Tibial nerve (tissue), 4 donors: ENCODE data around the gene STAT5B. TPM values are rescaled to one million over a fixed set of nuclear protein-coding genes. Genes with fewer than 3 reads are reported as not detected.
"Not testable (repeated sequence)": the region's sequence is repeated elsewhere in the genome, so short reads cannot be mapped to it uniquely, and the experiment has no call there.

Experiments
- DNase-seq, 2 donors: peaks; one replicate each; pipeline ENCODE4 v3.0.0-alpha.2; 2019; ENCODE audit warnings: low spot score in 2 of 2
- H3K27ac ChIP-seq, 4 donors: fragments of 200-600 bp; sonication (generic) in 3 of 4; one replicate each; pipeline ENCODE4 v1.5.1; 2017 to 2019; ENCODE audit warnings: mild to moderate bottlenecking in 1 of 4
- H3K27me3 ChIP-seq, 2 donors: fragments of 200-600 bp; sonication (generic) in 1 of 2; one replicate each; pipeline versions ENCODE4 v1.5.1 to v1.6.0; 2017 to 2019
- H3K36me3 ChIP-seq, 3 donors: fragments of 200-600 bp; sonication (generic); one replicate each; pipeline ENCODE4 v1.5.1; 2018 to 2019
- H3K4me1 ChIP-seq, 4 donors: fragments of 200-600 bp; sonication (generic) in 3 of 4; one replicate each; pipeline ENCODE4 v1.5.1; 2017 to 2019
- H3K4me3 ChIP-seq, 4 donors: fragments of 200-600 bp; sonication (generic) in 3 of 4; one replicate each; pipeline ENCODE4 v1.5.1; 2017 to 2019; ENCODE audit warnings: mild to moderate bottlenecking in 1 of 4, moderate library complexity in 1 of 4
- H3K9me3 ChIP-seq, 4 donors: fragments of 200-600 bp; sonication (generic) in 3 of 4; one replicate each; pipeline ENCODE4 v1.5.1; 2017 to 2019
- CTCF ChIP-seq, 5 experiments: fragments of 200-600 bp in 3 of 5; fragments of 450-650 bp in 2 of 5; sonication (generic) in 3 of 5; IDR thresholded peaks; one replicate each; pipeline ENCODE4 v1.5.1; 2016 to 2019; ENCODE audit warnings: antibody characterized with exemption in 5 of 5, mild to moderate bottlenecking in 3 of 5, moderate library complexity in 2 of 5
- EP300 ChIP-seq, 2 donors: sonication (generic); formaldehyde crosslinking; IDR thresholded peaks; one replicate each; pipeline ENCODE4 v1.6.1; 2017; ENCODE audit warnings: antibody characterized with exemption in 2 of 2, mild to moderate bottlenecking in 1 of 2
- POLR2A ChIP-seq, 2 donors: fragments of 450-650 bp; IDR thresholded peaks; one replicate each; pipeline ENCODE4 v1.6.1; 2017; ENCODE audit warnings: antibody characterized with exemption in 2 of 2, mild to moderate bottlenecking in 2 of 2, moderate library complexity in 2 of 2
- WGBS, 2 donors: methylation state at CpG; one replicate each; pipeline ENCODE4 v1.1.5; 2018; 5-methylcytosine and 5-hydroxymethylcytosine counted together
- total RNA-seq, 4 donors: library from RNA; depleted of rRNA; stranded (reverse); fragments of >200 nt; gene quantifications; one replicate each; pipeline ENCODE4 v1.1.0, GENCODE V29; 2016

STAT5B gene
- total RNA-seq, 4 donors from 2014 or later: 96.8 to 117 (median 104) TPM

- H3K4me3 ChIP-seq: no peak overlapping the region
- H3K27ac ChIP-seq: no peak overlapping the region
- H3K9me3 ChIP-seq: no peaks in the 10 kb centered on the region
- no peak for DNase-seq
- peaks cover 0 to 24% (median 2%) of the 10 kb centered on the region in 4 donors for H3K4me1 ChIP-seq
- no peaks in the 10 kb centered on the region for H3K36me3 ChIP-seq
- TF ChIP-seq EP300 (IDR thresholded peaks at IDR 0.05): no peak
- TF ChIP-seq POLR2A (IDR thresholded peaks at IDR 0.05): no peak
- TF ChIP-seq CTCF (IDR thresholded peaks at IDR 0.05): no peak
- H3K27me3 ChIP-seq: no peaks in the 10 kb centered on the region
- 69 to 73% methylated on average over 5 of the region's 5 CpGs for WGBS, 2 donors
Measured at GRCh38 chr17:42240201-42240600, 36.0 kb downstream of the STAT5B start.

- H3K4me1 ChIP-seq: peaks cover 0 to 24% (median 2%) of the 10 kb centered on the region in 4 donors
- H3K27me3 ChIP-seq, H3K36me3 ChIP-seq, H3K4me3 ChIP-seq, DNase-seq, H3K9me3 ChIP-seq, H3K27ac ChIP-seq: not testable (repeated sequence)
- 84% methylated on average over 7 of the region's 7 CpGs for WGBS, 2 donors
Measured at GRCh38 chr17:42239576-42239975, 36.6 kb downstream of the STAT5B start.

GRCh38 chr17:42236760-42237159 lies 39.4 kb downstream of the STAT5B start:
- Histone ChIP-seq H3K9me3 (no peaks in the 10 kb centered on the region), H3K36me3 (no peaks in the 10 kb centered on the region), H3K27ac (no peak overlapping the region), H3K27me3 (no peaks in the 10 kb centered on the region), H3K4me1 (peaks cover 0 to 6% (median 0%) of the 10 kb centered on the region in 4 donors), H3K4me3 (no peak overlapping the region)
- no peak for TF ChIP-seq EP300 (IDR thresholded peaks at IDR 0.05)
- no peak for TF ChIP-seq POLR2A (IDR thresholded peaks at IDR 0.05)
- TF ChIP-seq CTCF (IDR thresholded peaks at IDR 0.05): no peak
- no peak for DNase-seq
- WGBS, 2 donors: 81 to 85% methylated on average over 7 of the region's 7 CpGs

- Histone ChIP-seq H3K9me3 (no peaks in the 10 kb centered on the region), H3K27ac (no peak overlapping the region), H3K4me3 (no peak overlapping the region), H3K27me3 (no peaks in the 10 kb centered on the region), H3K4me1 (peaks cover 0 to 6% (median 0%) of the 10 kb centered on the region in 4 donors), H3K36me3 (peaks cover 0 to 5% (median 0%) of the 10 kb centered on the region in 3 donors)
- no peak for DNase-seq
- 51 to 56% methylated on average over 2 of the region's 2 CpGs for WGBS, 2 donors
- TF ChIP-seq EP300 (IDR thresholded peaks at IDR 0.05): no peak
- TF ChIP-seq POLR2A (IDR thresholded peaks at IDR 0.05): no peak
- no peak for TF ChIP-seq CTCF (IDR thresholded peaks at IDR 0.05)
Measured at GRCh38 chr17:42233994-42234393, 42.2 kb downstream of the STAT5B start.

GRCh38 chr17:42233156-42233555 lies 43.0 kb downstream of the STAT5B start:
- Histone ChIP-seq H3K4me1 (peaks cover 0 to 6% (median under 1%) of the 10 kb centered on the region in 4 donors), H3K27me3 (no peaks in the 10 kb centered on the region), H3K4me3 (no peak overlapping the region), H3K36me3 (peaks cover 0 to 7% (median 0%) of the 10 kb centered on the region in 3 donors), H3K27ac (no peak overlapping the region), H3K9me3 (no peaks in the 10 kb centered on the region)
- no peak for DNase-seq
- 92 to 96% methylated on average over 5 of the region's 5 CpGs for WGBS, 2 donors
- no peak for TF ChIP-seq EP300 (IDR thresholded peaks at IDR 0.05)
- TF ChIP-seq CTCF (IDR thresholded peaks at IDR 0.05): no peak
- TF ChIP-seq POLR2A (IDR thresholded peaks at IDR 0.05): no peak

GRCh38 chr17:42230225-42230624 lies 46.0 kb downstream of the STAT5B start:
- DNase-seq: no peak
- TF ChIP-seq POLR2A (IDR thresholded peaks at IDR 0.05) (no peak), EP300 (IDR thresholded peaks at IDR 0.05) (no peak), CTCF (IDR thresholded peaks at IDR 0.05) (no peak)
- Histone ChIP-seq H3K4me1 (peaks cover 0 to 15% (median 5%) of the 10 kb centered on the region in 4 donors), H3K9me3 (no peaks in the 10 kb centered on the region), H3K27me3 (no peaks in the 10 kb centered on the region), H3K36me3 (peaks cover 0 to 7% (median 0%) of the 10 kb centered on the region in 3 donors), H3K27ac (no peak overlapping the region), H3K4me3 (no peak overlapping the region)
- 81 to 86% methylated on average over 5 of the region's 5 CpGs for WGBS, 2 donors
